AG04450 (cell line): ENCODE results near the gene CASP7. TPM values are rescaled to one million over a fixed set of nuclear protein-coding genes. Genes with fewer than 3 reads are reported as not detected.

Source experiments
- CTCF ChIA-PET: fragments of 300-600, 350-600 bp; formaldehyde crosslinking; extraction: SDS; loops from one replicate; lab custom pipeline; 2022; ENCODE audit warnings: antibody characterized with exemption, inconsistent platforms; lab: Charles Lee
- POLR2A ChIA-PET: fragments of 350-600 bp; formaldehyde crosslinking; extraction: SDS; loops from one replicate; lab custom pipeline; 2021; ENCODE audit warnings: antibody characterized with exemption, inconsistent platforms; lab: Yijun Ruan, JAX
- DNase-seq: peaks from one replicate; pipeline ENCODE4 v3.0.0-alpha.2; 2011; ENCODE audit warnings: low read depth, low spot score
- H3K27ac ChIP-seq: one replicate; pipeline ENCODE4 v1.5.1; 2012; ENCODE audit warnings: low read depth, low read length, control low read depth
- H3K27me3 ChIP-seq: one replicate; pipeline ENCODE4 v1.6.0; 2012; ENCODE audit warnings: low read length; ENCODE audit not compliant: control insufficient read depth, insufficient read depth
- H3K4me3 ChIP-seq: 2 replicates; pipeline ENCODE4 v1.5.1; 2011; ENCODE audit warnings: mild to moderate bottlenecking, low read depth, low read length, control low read depth
- H3K9me3 ChIP-seq: 2 replicates; pipeline ENCODE4 v1.5.1; 2012; ENCODE audit warnings: low read length; ENCODE audit not compliant: control insufficient read depth, insufficient read depth
- CTCF ChIP-seq: IDR thresholded peaks from 2 replicates; pipeline ENCODE4 v1.5.1; 2011; ENCODE audit warnings: low read depth, low read length, control low read depth, inconsistent platforms
- polyA plus RNA-seq: library from polyadenylated mRNA; depleted of rRNA; stranded (reverse); fragments of >200 nt; gene quantifications from 2 replicates; pipeline ENCODE4 v1.2.3, GENCODE V29; 2011

The CASP7 gene
- polyA plus RNA-seq, 1 experiment: 33.7 TPM

- H3K4me3 ChIP-seq: no peak overlapping the region
- peaks cover 16% of the 10 kb centered on the region; the same call in 1 of the 2 replicates for H3K9me3 ChIP-seq
- H3K27me3 ChIP-seq: no peaks in the 10 kb centered on the region
- no peak for TF ChIP-seq CTCF
- CTCF ChIA-PET: no interaction called here
- DNase-seq: no peak
- POLR2A ChIA-PET: no interaction called here
- no peak overlapping the region for H3K27ac ChIP-seq
Observed at GRCh38 chr10:113689574-113689973, 9.9 kb downstream of the CASP7 start.

- ChIA-PET CTCF (interaction anchor here (1.6 kb wide), 1 partner anchor 14 kb away, joined by 4 read pairs; no protein-coding TSS in a partner anchor), POLR2A (no interaction called here)
- H3K9me3 ChIP-seq: peaks cover 16% of the 10 kb centered on the region; the same call in 1 of the 2 replicates
- no peak overlapping the region for H3K4me3 ChIP-seq
- TF ChIP-seq CTCF: no peak
- no peak overlapping the region for H3K27ac ChIP-seq
- no peaks in the 10 kb centered on the region for H3K27me3 ChIP-seq
- DNase-seq: no peak
Observed at GRCh38 chr10:113690749-113691148, 11.0 kb downstream of the CASP7 start.

- ChIA-PET CTCF (interaction anchor here (1.6 kb wide), 1 partner anchor 13 kb away, joined by 4 read pairs; no protein-coding TSS in a partner anchor), POLR2A (no interaction called here)
- Histone ChIP-seq H3K27me3 (no peaks in the 10 kb centered on the region), H3K4me3 (no peak overlapping the region), H3K27ac (no peak overlapping the region), H3K9me3 (peaks cover 16% of the 10 kb centered on the region; the same call in 1 of the 2 replicates)
- TF ChIP-seq CTCF: no peak
- DNase-seq: no peak
Observed at GRCh38 chr10:113691381-113691780, 11.7 kb downstream of the CASP7 start.

GRCh38 chr10:113692271-113692670, 12.6 kb downstream of the CASP7 start:
- H3K4me3 ChIP-seq: no peak overlapping the region
- H3K9me3 ChIP-seq: peaks cover 16% of the 10 kb centered on the region; the same call in 1 of the 2 replicates
- no peak overlapping the region for H3K27ac ChIP-seq
- TF ChIP-seq CTCF: no peak
- H3K27me3 ChIP-seq: no peaks in the 10 kb centered on the region
- ChIA-PET POLR2A (no interaction called here), CTCF (interaction anchor here (1.6 kb wide), 1 partner anchor 12 kb away, joined by 4 read pairs; no protein-coding TSS in a partner anchor)
- DNase-seq: no peak

GRCh38 chr10:113693348-113693747, 13.6 kb downstream of the CASP7 start:
- Histone ChIP-seq H3K9me3 (peaks cover 16% of the 10 kb centered on the region; the same call in 1 of the 2 replicates), H3K27me3 (no peaks in the 10 kb centered on the region), H3K27ac (no peak overlapping the region), H3K4me3 (no peak overlapping the region)
- DNase-seq: no peak
- CTCF ChIA-PET: interaction anchor here (0.9 to 1.6 kb wide), 3 partner anchors 9 to 14 kb away, joined by 3 to 5 read pairs (median 4); no protein-coding TSS in a partner anchor
- POLR2A ChIA-PET: no interaction called here
- TF ChIP-seq CTCF: no peak
